Keratinocyte (primary cell): ENCODE results near the gene NUP35. TPM values are rescaled to one million over a fixed set of nuclear protein-coding genes. Genes with fewer than 3 reads are reported as not detected.

Source experiments
- DNase-seq: peaks from one replicate; pipeline ENCODE4 v3.0.0-alpha.2; 2011; ENCODE audit warnings: low read depth, missing footprints, low spot score
- FAIRE-seq: peaks from 2 replicates; lab custom pipeline; 2011; peaks lifted over from hg19 to GRCh38; lab: Jason Lieb, UNC
- H2AFZ ChIP-seq: 2 replicates; pipeline ENCODE4 v1.6.0; 2012; ENCODE audit warnings: low read length, control low read depth, inconsistent platforms; ENCODE audit not compliant: control insufficient read depth
- H3K27ac ChIP-seq: 2 replicates; pipeline ENCODE4 v1.5.1; 2011; ENCODE audit warnings: low read length; ENCODE audit not compliant: control insufficient read depth, insufficient read depth
- H3K27me3 ChIP-seq: 3 replicates; pipeline ENCODE4 v1.6.0; 2011; ENCODE audit warnings: low read length; ENCODE audit not compliant: control insufficient read depth, insufficient read depth; ENCODE audit errors: extremely low read depth
- H3K36me3 ChIP-seq, 2 experiments: 2 replicates in 1 of 2; 3 replicates in 1 of 2; pipeline ENCODE4 v1.5.1; 2011; ENCODE audit warnings: low read length in 2 of 2, mild to moderate bottlenecking in 1 of 2; ENCODE audit not compliant: control insufficient read depth in 2 of 2, insufficient read depth in 2 of 2; ENCODE audit errors: extremely low read depth in 1 of 2
- H3K4me1 ChIP-seq: 3 replicates; pipeline ENCODE4 v1.5.1; 2011; ENCODE audit warnings: low read length; ENCODE audit not compliant: control insufficient read depth, insufficient read depth; ENCODE audit errors: extremely low read depth
- H3K4me2 ChIP-seq: 3 replicates; pipeline ENCODE4 v1.6.0; 2011; ENCODE audit warnings: low read depth, low read length; ENCODE audit not compliant: control insufficient read depth, insufficient read depth; ENCODE audit errors: extremely low read depth
- H3K4me3 ChIP-seq, 3 experiments: fragments of 200-600 bp in 1 of 3; sonication (generic) in 1 of 3; 2 replicates in 2 of 3; 3 replicates in 1 of 3; pipeline ENCODE4 v1.5.1; 2011 to 2016; ENCODE audit warnings: low read length in 3 of 3, mild to moderate bottlenecking in 3 of 3, control low read depth in 2 of 3, inconsistent platforms in 1 of 3, low read depth in 1 of 3, mixed read lengths in 1 of 3, mixed run types in 1 of 3, moderate library complexity in 1 of 3; ENCODE audit not compliant: control insufficient read depth in 2 of 3, insufficient read depth in 2 of 3; ENCODE audit errors: extremely low read depth in 1 of 3
- H3K79me2 ChIP-seq: 2 replicates; pipeline ENCODE4 v1.6.0; 2012; ENCODE audit warnings: low read length; ENCODE audit not compliant: control insufficient read depth, insufficient read depth
- H3K9ac ChIP-seq: 3 replicates; pipeline ENCODE4 v1.6.0; 2011; ENCODE audit warnings: low read length; ENCODE audit not compliant: control insufficient read depth, insufficient read depth; ENCODE audit errors: extremely low read depth
- H3K9me1 ChIP-seq: 3 replicates; pipeline ENCODE4 v1.6.0; 2011; ENCODE audit warnings: low read length; ENCODE audit not compliant: control insufficient read depth, insufficient read depth; ENCODE audit errors: extremely low read depth
- H3K9me3 ChIP-seq: 2 replicates; pipeline ENCODE4 v1.5.1; 2012; ENCODE audit warnings: low read depth, low read length; ENCODE audit not compliant: control insufficient read depth
- H4K20me1 ChIP-seq: 3 replicates; pipeline ENCODE4 v1.6.0; 2011; ENCODE audit warnings: low read length; ENCODE audit not compliant: control insufficient read depth, insufficient read depth; ENCODE audit errors: extremely low read depth
- EZH2 ChIP-seq: IDR thresholded peaks from one replicate; pipeline ENCODE4 v1.6.1; 2012; ENCODE audit warnings: inconsistent platforms, mild to moderate bottlenecking, low read length, moderate library complexity
- dilution Hi-C: fragments of 300-500 bp; cut with MboI; formaldehyde crosslinking; loops from one replicate; pipeline ENCODE4 v1.7.0; 2020; ENCODE audit warnings: low sequenced_read_pairs; ENCODE audit not compliant: extremely low pct_ligation_motif_present
- polyA plus RNA-seq, 5 experiments: library from polyadenylated mRNA; depleted of rRNA in 3 of 5; stranded (reverse) in 3 of 5; stranded (forward) in 1 of 5; unstranded in 1 of 5; fragments of >200 nt; gene quantifications; 1 replicate in 1 of 5; 2 replicates in 3 of 5; 3 replicates in 1 of 5; pipeline versions ENCODE4 v1.2.1 to v1.2.3, GENCODE V29; 2011 to 2012; ENCODE audit warnings: missing spikeins in 2 of 5, low read depth in 1 of 5, low replicate concordance in 1 of 5
- TF ChIP-seq, protein P1 (sequence below), 3 experiments: IDR thresholded peaks in 1 of 3; conservative IDR thresholded peaks in 1 of 3; optimal IDR thresholded peaks in 1 of 3; 2 replicates in 2 of 3; 3 replicates in 1 of 3; pipeline versions ENCODE3 to v1.5.1; 2011; ENCODE audit warnings: low read length in 3 of 3, mild to moderate bottlenecking in 3 of 3, moderate library complexity in 2 of 3, control low read depth in 1 of 3, inconsistent platforms in 1 of 3; ENCODE audit not compliant: insufficient read depth in 2 of 3; ENCODE audit errors: extremely low read depth in 1 of 3

Gene NUP35
- polyA plus RNA-seq, 1 donor (not counting 4 experiments of a cell fraction or from before 2014, with no cell fraction given): 22.6 TPM

DNA sequence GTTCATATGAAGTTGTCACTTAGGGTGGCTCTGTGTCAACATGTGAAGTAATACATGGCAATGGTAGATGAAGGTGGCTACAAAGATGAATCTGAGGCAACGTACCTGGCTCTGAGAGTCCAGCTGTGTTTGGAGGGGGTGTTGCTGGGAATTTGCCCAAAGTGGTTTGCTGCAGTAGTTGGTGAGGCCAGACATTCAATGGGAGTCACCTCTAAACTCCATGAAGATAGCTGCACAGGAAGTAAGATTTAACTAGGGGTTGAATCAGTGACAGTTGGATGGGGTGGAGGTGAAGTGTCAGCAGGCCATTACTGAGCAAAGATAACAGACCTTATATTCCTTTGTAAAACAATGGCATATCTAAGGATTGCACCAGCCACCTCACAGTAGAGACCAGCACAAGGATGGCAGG lies 71.8 kb downstream of the NUP35 start:
- H4K20me1 ChIP-seq: no peaks in the 10 kb centered on the region
- FAIRE-seq (no peak), DNase-seq (no peak)
- H3K9me3 ChIP-seq: no peaks in the 10 kb centered on the region
- H3K4me3 ChIP-seq: no peak overlapping the region
- no peak overlapping the region for H2AFZ ChIP-seq
- no peaks in the 10 kb centered on the region for H3K4me1 ChIP-seq
- no peaks in the 10 kb centered on the region for H3K9me1 ChIP-seq
- H3K79me2 ChIP-seq: no peaks in the 10 kb centered on the region
- TF ChIP-seq EZH2: no peak
- TF ChIP-seq, protein P1, sequence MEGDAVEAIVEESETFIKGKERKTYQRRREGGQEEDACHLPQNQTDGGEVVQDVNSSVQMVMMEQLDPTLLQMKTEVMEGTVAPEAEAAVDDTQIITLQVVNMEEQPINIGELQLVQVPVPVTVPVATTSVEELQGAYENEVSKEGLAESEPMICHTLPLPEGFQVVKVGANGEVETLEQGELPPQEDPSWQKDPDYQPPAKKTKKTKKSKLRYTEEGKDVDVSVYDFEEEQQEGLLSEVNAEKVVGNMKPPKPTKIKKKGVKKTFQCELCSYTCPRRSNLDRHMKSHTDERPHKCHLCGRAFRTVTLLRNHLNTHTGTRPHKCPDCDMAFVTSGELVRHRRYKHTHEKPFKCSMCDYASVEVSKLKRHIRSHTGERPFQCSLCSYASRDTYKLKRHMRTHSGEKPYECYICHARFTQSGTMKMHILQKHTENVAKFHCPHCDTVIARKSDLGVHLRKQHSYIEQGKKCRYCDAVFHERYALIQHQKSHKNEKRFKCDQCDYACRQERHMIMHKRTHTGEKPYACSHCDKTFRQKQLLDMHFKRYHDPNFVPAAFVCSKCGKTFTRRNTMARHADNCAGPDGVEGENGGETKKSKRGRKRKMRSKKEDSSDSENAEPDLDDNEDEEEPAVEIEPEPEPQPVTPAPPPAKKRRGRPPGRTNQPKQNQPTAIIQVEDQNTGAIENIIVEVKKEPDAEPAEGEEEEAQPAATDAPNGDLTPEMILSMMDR (optimal IDR thresholded peaks at IDR 0.05 in 1 of 3, IDR thresholded peaks at IDR 0.05 in 1 of 3, conservative IDR thresholded peaks at IDR 0.05 in 1 of 3; ENCODE audit: extremely low read depth in 1 of 3, insufficient read depth in 2 of 3, low read length in 3 of 3): no peak
- dilution Hi-C loops: no loop called here
- no peak overlapping the region for H3K27ac ChIP-seq
- H3K4me2 ChIP-seq: no peak overlapping the region
- H3K36me3 ChIP-seq: peaks cover 0 to 1% of the 10 kb centered on the region in 2 experiments
- no peak overlapping the region for H3K9ac ChIP-seq
- H3K27me3 ChIP-seq: no peaks in the 10 kb centered on the region

DNA sequence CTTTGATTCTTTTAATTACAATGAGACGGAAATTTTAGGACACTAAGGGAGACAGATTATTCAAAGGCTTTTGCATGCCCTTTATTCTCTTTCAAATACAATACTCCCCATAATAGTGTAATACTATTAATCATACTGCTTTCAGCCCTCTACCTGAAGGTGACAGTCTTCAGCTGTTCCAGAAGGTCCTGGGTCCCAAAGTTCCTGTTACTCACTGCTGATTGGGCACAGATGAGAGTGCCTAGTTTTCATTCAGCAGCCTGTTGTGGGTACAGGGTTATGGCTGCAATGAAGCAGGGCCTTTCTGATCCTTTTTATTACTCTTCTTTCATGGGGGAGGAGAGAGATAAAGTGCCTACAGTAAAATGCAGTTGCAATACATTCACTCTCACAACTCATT lies 80.2 kb downstream of the NUP35 start:
- H3K9me3 ChIP-seq: no peaks in the 10 kb centered on the region
- H3K79me2 ChIP-seq: no peaks in the 10 kb centered on the region
- no peaks in the 10 kb centered on the region for H3K9me1 ChIP-seq
- H4K20me1 ChIP-seq: no peaks in the 10 kb centered on the region
- H3K4me1 ChIP-seq: no peaks in the 10 kb centered on the region
- no peaks in the 10 kb centered on the region for H3K36me3 ChIP-seq
- dilution Hi-C loops: no loop called here
- no peak overlapping the region for H2AFZ ChIP-seq
- DNase-seq (no peak), FAIRE-seq (no peak)
- no peak overlapping the region for H3K4me2 ChIP-seq
- H3K9ac ChIP-seq: no peak overlapping the region
- TF ChIP-seq, protein P1 (optimal IDR thresholded peaks at IDR 0.05 in 1 of 3, IDR thresholded peaks at IDR 0.05 in 1 of 3, conservative IDR thresholded peaks at IDR 0.05 in 1 of 3; ENCODE audit: extremely low read depth in 1 of 3, insufficient read depth in 2 of 3, low read length in 3 of 3): peak in 1 of 3 experiments; percentile 5
- no peak for TF ChIP-seq EZH2
- no peak overlapping the region for H3K4me3 ChIP-seq
- no peak overlapping the region for H3K27ac ChIP-seq
- no peaks in the 10 kb centered on the region for H3K27me3 ChIP-seq
